ENCODE data around the gene NTNG2. TPM values are rescaled to one million over a fixed set of nuclear protein-coding genes. Genes with fewer than 3 reads are reported as not detected.

Gene NTNG2
- total RNA-seq, 1 experiment from 2014 or later: 6.0 TPM

DNA sequence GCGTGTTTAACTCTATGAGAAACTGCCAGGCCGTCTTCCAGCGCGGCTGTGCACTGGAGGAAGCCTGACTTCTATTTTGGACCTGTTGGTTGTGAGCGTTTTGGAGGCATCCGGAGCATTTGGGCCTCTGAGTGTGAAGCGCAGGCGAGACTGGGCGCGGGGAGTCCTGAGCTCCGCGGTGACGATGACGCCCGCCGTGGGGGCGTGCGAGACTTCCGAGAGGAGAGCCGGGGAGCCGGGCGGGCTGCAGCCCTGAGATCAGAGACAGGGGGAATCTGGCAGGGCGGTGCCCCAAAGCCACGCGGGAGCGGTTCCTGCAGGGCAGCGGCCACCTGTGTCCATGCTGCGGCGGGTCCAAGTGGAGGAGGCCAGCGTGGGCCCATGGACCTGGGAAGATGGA lies 47.4 kb downstream of the NTNG2 start:
- no TSS peak for BruUV-seq (replicated peaks)

GRCh38 chr9:132210472-132211145 lies 48.8 kb downstream of the NTNG2 start:
- peak; percentile 68 for ATAC-seq

More for the DNA sequence above, 47.4 kb downstream of the NTNG2 start:
- Histone ChIP-seq H2AFZ (ENCODE audit: low read length) (no peak overlapping the region), H3K27me3 (ENCODE audit: low read length) (no peaks in the 10 kb centered on the region), H3K79me2 (ENCODE audit: low read length) (no peaks in the 10 kb centered on the region), H3K36me3 (ENCODE audit: low read depth, low read length) (no peaks in the 10 kb centered on the region), H3K4me1 (ENCODE audit: insufficient read depth, low read length) (peaks cover 8% of the 10 kb centered on the region), H3K9ac (ENCODE audit: low read length) (no peak overlapping the region), H3K9me3 (ENCODE audit: low read length) (no peaks in the 10 kb centered on the region), H4K20me1 (ENCODE audit: low read length) (no peaks in the 10 kb centered on the region), H3F3A (ENCODE audit: low read length, unreplicated experiment) (no peaks in the 10 kb centered on the region), H3K27ac (ENCODE audit: low read length) (no peak overlapping the region), H3K9me2 (replicated peaks; ENCODE audit: low read length) (no peaks in the 10 kb centered on the region), H3K4me2 (ENCODE audit: low read length) (no peak overlapping the region), H3K4me3 (ENCODE audit: low read length) (no peak overlapping the region)
- intact Hi-C loops (cut with micrococcal nuclease): no loop called here
- POLR2A ChIA-PET (ENCODE audit: unreplicated experiment): no interaction called here
- TF ChIP-seq EZH2phosphoT487 (IDR thresholded peaks at IDR 0.05; ENCODE audit: borderline replicate concordance, low read length) (no peak), EZH2 (IDR thresholded peaks at IDR 0.05; ENCODE audit: low read length, unreplicated experiment) (no peak)
- CTCF ChIA-PET: no interaction called here
- ATAC-seq: no peak
- DNase-seq: no peak

GRCh38 chr9:132211570-132211969 lies 49.7 kb downstream of the NTNG2 start:
- ChIA-PET CTCF (no interaction called here), POLR2A (ENCODE audit: unreplicated experiment) (no interaction called here)
- TF ChIP-seq CTCF (conservative IDR thresholded peaks at IDR 0.05; ENCODE audit: low read depth, low read length) (no peak), EZH2 (IDR thresholded peaks at IDR 0.05; ENCODE audit: low read length, unreplicated experiment) (no peak), EZH2phosphoT487 (IDR thresholded peaks at IDR 0.05; ENCODE audit: borderline replicate concordance, low read length) (no peak)
- no peak overlapping the region for H3K27ac ChIP-seq (ENCODE audit: low read length)
- intact Hi-C loops (cut with micrococcal nuclease): no loop called here
- DNase-seq: no peak
- H3K4me2 ChIP-seq (ENCODE audit: low read length): no peak overlapping the region
- H3K36me3 ChIP-seq (ENCODE audit: low read depth, low read length): no peaks in the 10 kb centered on the region
- ATAC-seq: no peak
- no peaks in the 10 kb centered on the region for H3F3A ChIP-seq (ENCODE audit: low read length, unreplicated experiment)
- no peaks in the 10 kb centered on the region for H4K20me1 ChIP-seq (ENCODE audit: low read length)
- no TSS peak for BruUV-seq (replicated peaks)
- no peak overlapping the region for H3K9ac ChIP-seq (ENCODE audit: low read length)
- no peak overlapping the region for H2AFZ ChIP-seq (ENCODE audit: low read length)
- H3K9me3 ChIP-seq (ENCODE audit: low read length): no peaks in the 10 kb centered on the region
- H3K9me2 ChIP-seq (replicated peaks; ENCODE audit: low read length): no peaks in the 10 kb centered on the region
- H3K4me3 ChIP-seq (ENCODE audit: low read length): no peak overlapping the region
- no peaks in the 10 kb centered on the region for H3K79me2 ChIP-seq (ENCODE audit: low read length)
- H3K27me3 ChIP-seq (ENCODE audit: low read length): no peaks in the 10 kb centered on the region
- H3K4me1 ChIP-seq (ENCODE audit: insufficient read depth, low read length): peaks cover 11% of the 10 kb centered on the region

More at GRCh38 chr9:132210472-132211145, 48.8 kb downstream of the NTNG2 start:
- peak; percentile 57 for DNase-seq
- Histone ChIP-seq H3K4me3 (ENCODE audit: low read length) (no peak overlapping the region), H3K36me3 (ENCODE audit: low read depth, low read length) (no peaks in the 10 kb centered on the region), H3K27ac (ENCODE audit: low read length) (no peak overlapping the region), H3K4me1 (ENCODE audit: insufficient read depth, low read length) (peaks cover 11% of the 10 kb centered on the region), H4K20me1 (ENCODE audit: low read length) (no peaks in the 10 kb centered on the region), H3K9me2 (replicated peaks; ENCODE audit: low read length) (no peaks in the 10 kb centered on the region), H2AFZ (ENCODE audit: low read length) (no peak overlapping the region), H3K9ac (ENCODE audit: low read length) (no peak overlapping the region), H3F3A (ENCODE audit: low read length, unreplicated experiment) (no peaks in the 10 kb centered on the region), H3K4me2 (ENCODE audit: low read length) (no peak overlapping the region), H3K9me3 (ENCODE audit: low read length) (no peaks in the 10 kb centered on the region), H3K79me2 (ENCODE audit: low read length) (no peaks in the 10 kb centered on the region), H3K27me3 (ENCODE audit: low read length) (no peaks in the 10 kb centered on the region)
- TF ChIP-seq EZH2 (IDR thresholded peaks at IDR 0.05; ENCODE audit: low read length, unreplicated experiment) (no peak), EZH2phosphoT487 (IDR thresholded peaks at IDR 0.05; ENCODE audit: borderline replicate concordance, low read length) (no peak), CTCF (conservative IDR thresholded peaks at IDR 0.05; ENCODE audit: low read depth, low read length) (no peak)
- ChIA-PET CTCF (no interaction called here), POLR2A (ENCODE audit: unreplicated experiment) (no interaction called here)
- intact Hi-C loops (cut with micrococcal nuclease): no loop called here
- no TSS peak for BruUV-seq (replicated peaks)
